GM23248 (cell line): ENCODE data around the gene THAP9.

Experiments
- EZH2 ChIP-seq: fragments of 200-600 bp; sonication (generic); IDR thresholded peaks from 2 replicates; pipeline ENCODE4 v1.6.1; 2018; ENCODE audit warnings: antibody characterized with exemption, mild to moderate bottlenecking; ENCODE audit not compliant: insufficient read depth, poor library complexity, severe bottlenecking
- EZH2phosphoT487 ChIP-seq: fragments of 200-600 bp; sonication (generic); IDR thresholded peaks from 2 replicates; pipeline ENCODE4 v1.6.1; 2018; ENCODE audit warnings: antibody characterized with exemption, moderate library complexity, mild to moderate bottlenecking, low read depth; ENCODE audit not compliant: insufficient read depth

GRCh38 chr4:82899374-82900065 lies 1.0 kb upstream of the THAP9 start:
- TF ChIP-seq EZH2: no peak
- TF ChIP-seq EZH2phosphoT487: no peak
